ENCODE data around the gene LAPTM5. TPM values are rescaled to one million over a fixed set of nuclear protein-coding genes. Genes with fewer than 3 reads are reported as not detected.

Gene LAPTM5
- total and polyA plus RNA-seq, 2 of the 8 experiments (the other 6 are each of a cell fraction or from before 2014, with no cell fraction given), result 0.37 to 1.4 TPM

DNA sequence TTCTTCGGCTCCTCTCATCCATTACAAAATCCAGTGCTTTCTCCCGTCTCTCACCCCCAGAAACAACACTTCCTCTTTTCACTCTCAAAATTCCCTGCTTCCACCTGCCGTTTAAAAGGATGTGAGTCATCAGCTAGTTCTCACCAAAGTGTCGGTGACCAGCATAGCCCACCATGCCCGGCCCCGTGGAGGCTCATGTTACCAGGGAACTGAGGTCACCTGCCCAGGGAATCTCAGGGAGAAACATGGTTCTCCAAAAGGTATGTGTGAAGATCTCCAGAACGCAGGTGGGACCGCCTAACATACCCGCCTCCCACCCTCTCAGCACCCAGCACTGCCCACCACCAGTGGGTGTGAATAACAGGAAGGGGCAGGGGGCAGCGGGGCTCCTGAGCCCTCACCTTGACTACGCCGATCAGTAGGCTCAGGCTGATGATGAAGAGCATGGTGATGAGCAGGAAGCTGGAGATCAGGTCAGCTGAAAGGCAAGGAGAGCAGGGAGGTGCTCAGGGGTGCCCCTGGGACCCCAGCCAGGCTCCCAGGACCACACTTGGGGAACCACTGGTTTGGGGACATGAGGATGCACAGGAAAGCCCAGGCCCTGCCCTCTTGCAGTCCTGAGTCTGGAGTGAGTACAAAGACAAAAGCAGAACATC, 16.2 kb downstream of the LAPTM5 start:
- TF ChIP-seq ATF3 (IDR thresholded peaks at IDR 0.05; ENCODE audit: insufficient read depth, low read depth, low read length) (no peak), KDM1A (IDR thresholded peaks at IDR 0.05; ENCODE audit: borderline replicate concordance, low read length) (no peak), JUN (IDR thresholded peaks at IDR 0.05; ENCODE audit: low read depth, low read length) (no peak), EZH2 (IDR thresholded peaks at IDR 0.05; ENCODE audit: low read depth, low read length, severe bottlenecking) (no peak)
- Histone ChIP-seq H3K18ac (ENCODE audit: extremely low read depth, low read length) (no peak overlapping the region), H3K14ac (ENCODE audit: insufficient read length) (no peak overlapping the region), H3K27me3 (replicated peaks in 1 of 4; ENCODE audit: control insufficient read depth in 3 of 4, extremely low read depth in 1 of 4, insufficient read depth in 3 of 4, low read length in 3 of 4) (no peaks in the 10 kb centered on the region), H3K27ac (ENCODE audit: low read depth, low read length) (no peak overlapping the region), H2AFZ (ENCODE audit: low read length) (no peak overlapping the region), H4K20me1 (replicated peaks in 1 of 2; ENCODE audit: control insufficient read depth in 1 of 2, insufficient read depth in 2 of 2, low read length in 2 of 2) (no peaks in the 10 kb centered on the region), H3K23me2 (ENCODE audit: low read depth, low read length) (no peaks in the 10 kb centered on the region; the same call in 1 of the 2 replicates), H4K8ac (ENCODE audit: extremely low read depth, insufficient read depth, low read length) (no peak overlapping the region; the same call in 1 of the 2 replicates), H3K4me3 (ENCODE audit: extremely low read depth in 1 of 4, insufficient read depth in 2 of 4, low read depth in 3 of 4, low read length in 4 of 4) (no peak overlapping the region), H3K56ac (replicated peaks; ENCODE audit: insufficient read length, low read depth, low read length) (peak overlapping the region; percentile 12), H2BK12ac (ENCODE audit: low read depth, low read length) (peak overlapping the region; percentile 81; the same call in 1 of the 2 replicates), H2BK120ac (replicated peaks; ENCODE audit: low read depth, low read length) (no peak overlapping the region), H3K79me1 (ENCODE audit: low read depth, low read length) (no peaks in the 10 kb centered on the region), H4K91ac (replicated peaks; ENCODE audit: insufficient read length, low read length) (peak overlapping the region; percentile 81), H3K36me3 (ENCODE audit: control insufficient read depth in 2 of 4, insufficient read depth in 4 of 4, low read length in 3 of 4) (no peaks in the 10 kb centered on the region), H3K4me2 (ENCODE audit: insufficient read depth in 1 of 2, low read depth in 2 of 2, low read length in 2 of 2) (no peak overlapping the region), H2BK15ac (ENCODE audit: low read length) (no peak overlapping the region), H3K23ac (ENCODE audit: insufficient read length) (no peak overlapping the region), H2BK5ac (ENCODE audit: low read depth, low read length) (0 out of 2 replicates have a peak overlapping the region, but pooled peaks have one; percentile 20), H2BK20ac (ENCODE audit: low read length) (no peak overlapping the region), H2AK5ac (ENCODE audit: low read depth, low read length) (no peak overlapping the region), H3K4ac (replicated peaks; ENCODE audit: insufficient read length, low read depth, low read length) (no peak overlapping the region), H3K4me1 (replicated peaks in 1 of 4; ENCODE audit: control insufficient read depth in 3 of 4, insufficient read depth in 4 of 4, low read length in 3 of 4) (peaks cover 0 to 5% (median 0%) of the 10 kb centered on the region in 4 experiments; a peak in 2 of 7 replicates), H4K5ac (ENCODE audit: insufficient read length, low read depth, low read length) (no peak overlapping the region), H3K79me2 (ENCODE audit: control insufficient read depth in 1 of 2, insufficient read depth in 2 of 2, low read length in 2 of 2) (no peaks in the 10 kb centered on the region), H3K9ac (replicated peaks in 1 of 4; ENCODE audit: extremely low read depth in 1 of 4, low read depth in 3 of 4, low read length in 3 of 4) (no peak overlapping the region), H3K9me3 (ENCODE audit: insufficient read depth in 2 of 2, low read depth in 1 of 2, low read length in 1 of 2) (no peaks in the 10 kb centered on the region)
- DNase-seq (ENCODE audit: low read depth in 1 of 2, low spot score in 2 of 2) (no peak), FAIRE-seq (no peak)
- CTCF ChIA-PET (ENCODE audit: partially characterized antibody), result interaction anchor here (0.8 to 55.1 kb wide), 5 partner anchors 1 to 681 kb away, joined by 3 to 1640 read pairs (median 3); partner anchors contain the start of genes LAPTM5 and MATN1
- WGBS, 2 experiments (ENCODE audit: extremely low coverage in 1 of 2, insufficient coverage in 1 of 2, insufficient read length in 1 of 2, insufficient replicate concordance in 2 of 2, low coverage in 1 of 2, low lambda C conversion rate in 2 of 2, missing lambda C conversion rate in 1 of 2), result 78% methylated on average over 11 of the region's 12 CpGs; no CpG with 5 or more reads in 1 of the 2 experiments
- POLR2A ChIA-PET (ENCODE audit: partially characterized antibody), result no interaction called here
